Measurements from ENCODE around the gene TNNT2. TPM values are rescaled to one million over a fixed set of nuclear protein-coding genes. Genes with fewer than 3 reads are reported as not detected.

Gene TNNT2
- total and polyA plus RNA-seq, 2 of the 4 experiments (the other 2 are of a cell fraction) = 0.18 to 1.2 TPM

DNA sequence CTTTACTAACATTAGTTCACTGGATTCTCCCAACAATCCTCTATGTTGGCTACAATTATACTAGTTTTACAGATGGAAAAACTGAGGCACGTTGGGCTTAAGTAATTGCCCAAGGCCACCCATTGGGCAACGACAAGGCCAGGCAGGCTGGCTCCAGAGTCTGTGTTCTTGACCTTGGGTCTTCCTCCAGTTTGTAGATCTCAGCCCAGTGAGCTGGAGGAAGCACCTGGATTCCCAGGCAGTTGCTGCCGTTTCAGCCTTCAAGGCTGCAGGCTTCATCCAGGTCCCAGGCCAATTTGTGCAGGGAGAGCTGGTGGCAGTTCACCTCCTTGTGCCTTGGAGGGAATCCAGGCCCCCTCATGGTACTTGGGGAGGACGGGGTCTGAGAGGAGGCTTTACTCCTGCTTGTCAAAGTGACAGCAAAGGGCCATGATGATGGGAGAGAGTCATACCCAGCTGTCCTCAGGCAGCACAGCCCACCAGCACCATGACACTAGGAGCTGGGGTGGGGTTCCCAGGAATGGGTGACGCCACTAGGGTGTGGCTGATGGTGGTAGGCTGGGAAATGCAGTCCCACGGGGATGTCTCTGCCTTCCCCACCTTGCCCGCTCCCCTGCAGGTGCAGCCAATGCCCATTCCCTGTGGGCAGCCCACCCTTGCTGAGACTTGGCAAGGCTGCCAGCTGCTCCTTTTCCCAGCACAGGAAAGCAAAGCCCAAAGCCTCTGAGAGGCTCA is 67.1 kb downstream of the TNNT2 start:
- Histone ChIP-seq H3K4me1 (ENCODE audit: control insufficient read depth, insufficient read depth, low read length) (no peaks in the 10 kb centered on the region), H2BK120ac (ENCODE audit: low read depth, low read length) (no peak overlapping the region), H3K79me1 (ENCODE audit: low read depth in 1 of 2, low read length in 2 of 2) (no peaks in the 10 kb centered on the region), H3K4me3 (ENCODE audit: insufficient read depth, low read depth, low read length) (no peak overlapping the region), H2BK15ac (ENCODE audit: low read depth, low read length) (no peak overlapping the region), H3K27me3 (ENCODE audit: control insufficient read depth, insufficient read depth, low read length) (peaks cover 89% of the 10 kb centered on the region), H3K18ac (ENCODE audit: low read depth, low read length) (no peak overlapping the region), H2BK20ac (ENCODE audit: low read depth, low read length) (no peak overlapping the region), H3K14ac (replicated peaks; ENCODE audit: low read depth, low read length) (no peak overlapping the region), H3K9me1 (ENCODE audit: insufficient read depth, low read length) (no peaks in the 10 kb centered on the region), H4K20me1 (ENCODE audit: insufficient read depth, low read length) (no peaks in the 10 kb centered on the region), H4K91ac (ENCODE audit: insufficient read depth, low read depth, low read length) (no peak overlapping the region), H3K23ac (ENCODE audit: low read depth, low read length) (no peak overlapping the region), H3K9ac (ENCODE audit: low read depth, low read length) (no peak overlapping the region), H2AK9ac (replicated peaks; ENCODE audit: low read depth, low read length, poor library complexity) (no peak overlapping the region), H3K56ac (ENCODE audit: extremely low read depth, insufficient read depth, low read length) (no peak overlapping the region), H3K4me2 (ENCODE audit: low read depth, low read length) (no peak overlapping the region), H3K9me3 (ENCODE audit: control insufficient read depth, insufficient read depth, low read length) (no peaks in the 10 kb centered on the region), H3K27ac (ENCODE audit: insufficient read depth, low read length) (no peak overlapping the region), H4K5ac (ENCODE audit: low read depth, low read length) (no peak overlapping the region), H3K4ac (ENCODE audit: low read depth, low read length) (no peak overlapping the region), H2AK5ac (ENCODE audit: low read depth, low read length) (no peak overlapping the region), H4K8ac (ENCODE audit: low read depth in 2 of 2, low read length in 2 of 2) (no peak overlapping the region), H3K36me3 (ENCODE audit: control insufficient read depth, insufficient read depth, low read length) (no peaks in the 10 kb centered on the region), H2AFZ (replicated peaks; ENCODE audit: low read length, poor library complexity) (no peak overlapping the region), H2BK5ac (ENCODE audit: low read depth, low read length, poor library complexity, severe bottlenecking) (no peak overlapping the region)
- no TSS peak for BruUV-seq (replicated peaks)
- WGBS, 2 experiments (ENCODE audit: extremely low coverage in 2 of 2, insufficient read length in 1 of 2) = 17% methylated on average over 1 of the region's 7 CpGs; no CpG with 5 or more reads in 1 of the 2 experiments
- dilution Hi-C loops (cut with HindIII; ENCODE audit: low sequenced_read_pairs, unreplicated experiment) = no loop called here
- ChIA-PET POLR2A (ENCODE audit: unreplicated experiment) (no interaction called here), CTCF (no interaction called here)
- in situ Hi-C loops (cut with MboI; ENCODE audit: low sequenced_read_pairs) = no loop called here
- no peak for ATAC-seq (ENCODE audit: low read depth)
- intact Hi-C loops (cut with micrococcal nuclease) = no loop called here
- DNase-seq = no peak
- TF ChIP-seq SMC3 (IDR thresholded peaks at IDR 0.05; ENCODE audit: low read depth, low read length) = no peak
- no peak for TF ChIP-seq CEBPB (IDR thresholded peaks at IDR 0.05; ENCODE audit: low read depth, low read length)
- TF ChIP-seq MAZ (IDR thresholded peaks at IDR 0.05; ENCODE audit: borderline replicate concordance, low read depth, low read length) = no peak
- TF ChIP-seq, protein P1, sequence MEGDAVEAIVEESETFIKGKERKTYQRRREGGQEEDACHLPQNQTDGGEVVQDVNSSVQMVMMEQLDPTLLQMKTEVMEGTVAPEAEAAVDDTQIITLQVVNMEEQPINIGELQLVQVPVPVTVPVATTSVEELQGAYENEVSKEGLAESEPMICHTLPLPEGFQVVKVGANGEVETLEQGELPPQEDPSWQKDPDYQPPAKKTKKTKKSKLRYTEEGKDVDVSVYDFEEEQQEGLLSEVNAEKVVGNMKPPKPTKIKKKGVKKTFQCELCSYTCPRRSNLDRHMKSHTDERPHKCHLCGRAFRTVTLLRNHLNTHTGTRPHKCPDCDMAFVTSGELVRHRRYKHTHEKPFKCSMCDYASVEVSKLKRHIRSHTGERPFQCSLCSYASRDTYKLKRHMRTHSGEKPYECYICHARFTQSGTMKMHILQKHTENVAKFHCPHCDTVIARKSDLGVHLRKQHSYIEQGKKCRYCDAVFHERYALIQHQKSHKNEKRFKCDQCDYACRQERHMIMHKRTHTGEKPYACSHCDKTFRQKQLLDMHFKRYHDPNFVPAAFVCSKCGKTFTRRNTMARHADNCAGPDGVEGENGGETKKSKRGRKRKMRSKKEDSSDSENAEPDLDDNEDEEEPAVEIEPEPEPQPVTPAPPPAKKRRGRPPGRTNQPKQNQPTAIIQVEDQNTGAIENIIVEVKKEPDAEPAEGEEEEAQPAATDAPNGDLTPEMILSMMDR (conservative IDR thresholded peaks at IDR 0.05; ENCODE audit: low read depth, low read length) = no peak
- TF ChIP-seq, protein P2, sequence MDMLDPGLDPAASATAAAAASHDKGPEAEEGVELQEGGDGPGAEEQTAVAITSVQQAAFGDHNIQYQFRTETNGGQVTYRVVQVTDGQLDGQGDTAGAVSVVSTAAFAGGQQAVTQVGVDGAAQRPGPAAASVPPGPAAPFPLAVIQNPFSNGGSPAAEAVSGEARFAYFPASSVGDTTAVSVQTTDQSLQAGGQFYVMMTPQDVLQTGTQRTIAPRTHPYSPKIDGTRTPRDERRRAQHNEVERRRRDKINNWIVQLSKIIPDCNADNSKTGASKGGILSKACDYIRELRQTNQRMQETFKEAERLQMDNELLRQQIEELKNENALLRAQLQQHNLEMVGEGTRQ (IDR thresholded peaks at IDR 0.05; ENCODE audit: low read depth, low read length) = no peak
- TF ChIP-seq FOS (IDR thresholded peaks at IDR 0.05; ENCODE audit: low read depth, low read length) = no peak
- no peak for TF ChIP-seq MAFK (IDR thresholded peaks at IDR 0.05; ENCODE audit: low read depth, low read length)
- TF ChIP-seq RFX5 (IDR thresholded peaks at IDR 0.05; ENCODE audit: low read depth, low read length) = no peak
- no peak for TF ChIP-seq MXI1 (IDR thresholded peaks at IDR 0.05; ENCODE audit: borderline replicate concordance, low read depth, low read length)
- TF ChIP-seq CHD1 (IDR thresholded peaks at IDR 0.05; ENCODE audit: low read depth, low read length) = no peak
- TF ChIP-seq RAD21 (IDR thresholded peaks at IDR 0.05; ENCODE audit: low read length) = no peak
- no peak for TF ChIP-seq BHLHE40 (IDR thresholded peaks at IDR 0.05; ENCODE audit: low read depth, low read length)
- no peak for TF ChIP-seq NFE2L2 (IDR thresholded peaks at IDR 0.05; ENCODE audit: low read depth, low read length)
- TF ChIP-seq, protein P3, sequence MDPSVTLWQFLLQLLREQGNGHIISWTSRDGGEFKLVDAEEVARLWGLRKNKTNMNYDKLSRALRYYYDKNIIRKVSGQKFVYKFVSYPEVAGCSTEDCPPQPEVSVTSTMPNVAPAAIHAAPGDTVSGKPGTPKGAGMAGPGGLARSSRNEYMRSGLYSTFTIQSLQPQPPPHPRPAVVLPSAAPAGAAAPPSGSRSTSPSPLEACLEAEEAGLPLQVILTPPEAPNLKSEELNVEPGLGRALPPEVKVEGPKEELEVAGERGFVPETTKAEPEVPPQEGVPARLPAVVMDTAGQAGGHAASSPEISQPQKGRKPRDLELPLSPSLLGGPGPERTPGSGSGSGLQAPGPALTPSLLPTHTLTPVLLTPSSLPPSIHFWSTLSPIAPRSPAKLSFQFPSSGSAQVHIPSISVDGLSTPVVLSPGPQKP (IDR thresholded peaks at IDR 0.05; ENCODE audit: borderline replicate concordance, low read depth, low read length) = no peak
- TF ChIP-seq RCOR1 (IDR thresholded peaks at IDR 0.05; ENCODE audit: insufficient replicate concordance, low read length) = no peak
- TF ChIP-seq POLR2A (IDR thresholded peaks at IDR 0.05; ENCODE audit: low read depth, low read length) = no peak

Data from IMR-90 (cell line).